HFFc6 (cell line): ENCODE data around the gene SETMAR. TPM values are rescaled to one million over a fixed set of nuclear protein-coding genes. Genes with fewer than 3 reads are reported as not detected.
"Not testable (repeated sequence)": the region's sequence is repeated elsewhere in the genome, so short reads cannot be mapped to it uniquely, and the experiment has no call there.

Experiments
- DNase-seq: peaks from one replicate; pipeline ENCODE4 v3.0.0-alpha.2; 2018
- H3K27ac Mint-ChIP-seq: 2 replicates; pipeline ENCODE4 v1.8.0; 2020; ENCODE audit warnings: mild to moderate bottlenecking, mixed read lengths
- H3K27me3 Mint-ChIP-seq: 2 replicates; pipeline ENCODE4 v1.8.0; 2021; ENCODE audit warnings: mild to moderate bottlenecking, moderate library complexity, mixed read lengths; ENCODE audit not compliant: insufficient read depth
- H3K36me3 Mint-ChIP-seq: 2 replicates; pipeline ENCODE4 v1.8.0; 2021; ENCODE audit warnings: low read depth, mixed read lengths
- H3K4me1 Mint-ChIP-seq: 2 replicates; pipeline ENCODE4 v1.8.0; 2020; ENCODE audit warnings: low read depth, mixed read lengths
- H3K4me3 Mint-ChIP-seq: 2 replicates; pipeline ENCODE4 v1.8.0; 2020; ENCODE audit warnings: mild to moderate bottlenecking, moderate library complexity, mixed read lengths
- H3K9me3 Mint-ChIP-seq: 2 replicates; pipeline ENCODE4 v1.8.0; 2020; ENCODE audit warnings: mild to moderate bottlenecking, mixed read lengths
- total RNA-seq, 6 experiments: library from RNA; stranded (reverse); fragmentation: NEBNext Ultra II Directional; extraction: Animal tissue kit (Norgen Biotek cat#: 25700); gene quantifications; 2 replicates in 1 of 6; 3 replicates in 5 of 6; pipeline ENCODE4 v1.2.3, GENCODE V29; 2021
- TF ChIP-seq, protein P1 (sequence below): fragments of 200-600 bp; sonication (generic); IDR thresholded peaks from 2 replicates; pipeline ENCODE4 v1.5.0; 2021; ENCODE audit warnings: antibody characterized with exemption, mild to moderate bottlenecking

Gene SETMAR
- total RNA-seq, 6 experiments from 2014 or later = 7.0 to 9.9 (median 9.1) TPM

DNA sequence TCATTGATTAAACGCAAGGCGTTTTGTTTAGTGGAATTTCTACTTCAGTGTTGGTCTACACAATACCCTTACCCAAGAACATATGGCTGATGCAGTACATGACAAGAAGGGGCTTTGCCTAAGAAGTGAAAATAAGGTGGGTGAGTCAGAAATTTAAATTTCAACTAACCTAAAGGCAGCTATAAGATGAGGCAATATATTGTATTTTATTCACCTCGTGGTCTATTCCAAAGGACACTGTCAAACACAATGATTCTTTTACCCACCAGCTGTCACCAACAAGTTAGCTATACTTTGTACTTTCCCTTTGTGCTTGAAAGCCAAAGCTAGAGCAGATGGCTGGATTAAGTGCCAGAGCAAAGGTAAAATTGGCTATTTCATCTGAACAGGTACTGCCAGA is 10.9 kb upstream of the SETMAR start:
- H3K4me3 Mint-ChIP-seq = no peak overlapping the region

DNA sequence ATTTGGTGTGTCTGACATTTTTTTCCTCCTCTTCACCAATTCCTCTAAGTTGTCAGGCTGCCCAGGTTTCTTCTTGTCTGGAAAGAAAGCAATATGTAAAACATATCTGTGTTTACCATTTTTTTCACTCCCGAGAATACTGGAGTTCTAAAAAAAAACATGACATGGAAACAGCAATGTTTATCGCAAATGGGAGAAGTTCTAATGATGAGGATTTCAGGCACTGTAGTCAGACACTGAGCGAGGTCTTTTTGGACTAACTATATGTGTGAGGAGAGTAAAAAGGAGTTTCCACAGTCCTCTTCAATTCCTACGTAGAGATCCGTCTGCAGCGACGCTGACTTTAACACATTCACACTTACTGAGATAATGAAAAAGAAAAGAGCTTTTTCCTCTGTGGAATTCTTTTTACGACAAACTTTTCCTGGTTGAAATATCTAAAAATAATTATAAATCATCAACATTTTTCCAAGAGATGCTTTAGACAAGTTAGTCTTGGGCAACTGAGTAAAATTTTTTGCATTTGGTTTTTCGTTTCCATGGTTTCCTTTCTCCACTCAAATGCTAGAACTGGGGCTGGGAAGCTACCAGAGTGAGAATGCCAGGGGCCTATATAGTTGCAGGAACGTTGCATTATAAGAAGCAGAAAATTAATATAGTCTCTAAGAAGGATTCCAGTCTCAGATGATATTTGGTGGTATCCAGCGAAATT is 8.4 kb upstream of the SETMAR start:
- no peak overlapping the region for H3K4me3 Mint-ChIP-seq
- no peaks in the 10 kb centered on the region for H3K4me1 Mint-ChIP-seq
- no peak for DNase-seq
- no peaks in the 10 kb centered on the region for H3K36me3 Mint-ChIP-seq
- no peak overlapping the region for H3K27ac Mint-ChIP-seq
- H3K27me3 Mint-ChIP-seq = no peaks in the 10 kb centered on the region; the same call in none of the 2 replicates
- no peaks in the 10 kb centered on the region for H3K9me3 Mint-ChIP-seq
- TF ChIP-seq, protein P1, sequence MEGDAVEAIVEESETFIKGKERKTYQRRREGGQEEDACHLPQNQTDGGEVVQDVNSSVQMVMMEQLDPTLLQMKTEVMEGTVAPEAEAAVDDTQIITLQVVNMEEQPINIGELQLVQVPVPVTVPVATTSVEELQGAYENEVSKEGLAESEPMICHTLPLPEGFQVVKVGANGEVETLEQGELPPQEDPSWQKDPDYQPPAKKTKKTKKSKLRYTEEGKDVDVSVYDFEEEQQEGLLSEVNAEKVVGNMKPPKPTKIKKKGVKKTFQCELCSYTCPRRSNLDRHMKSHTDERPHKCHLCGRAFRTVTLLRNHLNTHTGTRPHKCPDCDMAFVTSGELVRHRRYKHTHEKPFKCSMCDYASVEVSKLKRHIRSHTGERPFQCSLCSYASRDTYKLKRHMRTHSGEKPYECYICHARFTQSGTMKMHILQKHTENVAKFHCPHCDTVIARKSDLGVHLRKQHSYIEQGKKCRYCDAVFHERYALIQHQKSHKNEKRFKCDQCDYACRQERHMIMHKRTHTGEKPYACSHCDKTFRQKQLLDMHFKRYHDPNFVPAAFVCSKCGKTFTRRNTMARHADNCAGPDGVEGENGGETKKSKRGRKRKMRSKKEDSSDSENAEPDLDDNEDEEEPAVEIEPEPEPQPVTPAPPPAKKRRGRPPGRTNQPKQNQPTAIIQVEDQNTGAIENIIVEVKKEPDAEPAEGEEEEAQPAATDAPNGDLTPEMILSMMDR = no peak

More for the DNA sequence above, 10.9 kb upstream of the SETMAR start:
- TF ChIP-seq, protein P1 = no peak
- H3K4me1 Mint-ChIP-seq = no peaks in the 10 kb centered on the region
- H3K36me3 Mint-ChIP-seq = no peaks in the 10 kb centered on the region
- H3K9me3 Mint-ChIP-seq = no peaks in the 10 kb centered on the region
- peaks cover 2% of the 10 kb centered on the region for H3K27me3 Mint-ChIP-seq
- H3K27ac Mint-ChIP-seq = no peak overlapping the region
- no peak for DNase-seq

DNA sequence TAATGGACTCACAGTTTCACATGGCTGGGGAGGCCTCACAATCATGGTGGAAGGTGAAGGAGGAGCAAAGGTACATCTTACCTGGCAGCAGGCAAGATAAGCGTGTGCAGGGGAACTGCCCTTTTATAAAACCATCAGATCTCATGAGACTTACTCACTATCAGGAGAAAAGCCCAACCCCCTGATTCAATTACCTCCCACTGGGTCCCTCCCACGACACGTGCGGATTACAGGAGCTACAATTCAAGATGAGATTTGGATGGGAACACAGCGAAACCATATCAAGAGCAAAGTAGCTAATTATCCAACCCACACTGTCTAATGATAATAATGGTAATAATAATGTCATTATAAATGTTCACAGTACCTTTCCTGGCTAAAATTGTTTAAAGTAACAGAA is 6.7 kb upstream of the SETMAR start:
- H3K36me3 Mint-ChIP-seq, H3K9me3 Mint-ChIP-seq, H3K27ac Mint-ChIP-seq, H3K4me3 Mint-ChIP-seq, DNase-seq, H3K4me1 Mint-ChIP-seq, H3K27me3 Mint-ChIP-seq: not testable (repeated sequence)

DNA sequence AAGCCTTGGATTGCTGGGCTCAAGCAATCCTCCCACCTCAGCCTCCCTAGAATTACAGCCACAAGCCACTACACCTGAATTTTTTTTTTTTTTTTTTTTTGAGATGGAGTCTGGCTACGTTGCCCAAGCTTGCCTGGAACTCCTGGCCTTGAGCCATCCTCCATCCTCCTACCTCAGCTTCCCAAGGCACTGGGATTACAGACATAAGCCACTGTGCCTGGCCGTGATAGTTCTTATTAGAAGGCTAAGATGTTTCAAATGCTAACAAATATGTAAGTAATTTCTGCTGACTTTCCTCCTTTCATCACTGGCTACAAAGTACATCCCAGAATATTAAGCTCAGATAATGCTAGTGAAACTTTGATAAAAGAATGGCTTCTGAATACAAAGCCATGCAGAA is 5.7 kb upstream of the SETMAR start:
- no peak overlapping the region for H3K4me3 Mint-ChIP-seq
- TF ChIP-seq, protein P1 = no peak
- no peaks in the 10 kb centered on the region for H3K4me1 Mint-ChIP-seq
- H3K9me3 Mint-ChIP-seq = no peaks in the 10 kb centered on the region
- no peak for DNase-seq
- H3K27me3 Mint-ChIP-seq = no peaks in the 10 kb centered on the region; the same call in 1 of the 2 replicates
- no peaks in the 10 kb centered on the region for H3K36me3 Mint-ChIP-seq
- H3K27ac Mint-ChIP-seq = no peak overlapping the region

DNA sequence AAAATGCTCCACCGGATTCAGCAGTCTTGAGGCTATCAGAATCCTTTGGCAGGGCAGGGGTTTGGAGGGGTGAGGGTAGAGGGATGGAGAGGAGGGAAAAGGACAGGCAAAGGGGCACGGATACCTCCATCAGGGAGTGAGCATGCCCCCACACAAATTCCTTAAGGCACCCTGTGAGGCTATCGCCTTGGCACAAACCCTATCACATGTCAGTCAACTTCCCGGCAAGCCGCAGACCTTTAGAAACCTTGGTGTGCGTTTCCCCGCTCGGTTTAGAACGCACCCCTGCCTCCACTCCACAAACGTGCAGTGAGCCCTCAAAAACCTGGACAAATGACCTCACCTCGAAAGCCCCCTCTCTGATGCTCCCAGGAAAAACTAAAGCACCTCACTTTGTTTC is 422 bp upstream of the SETMAR start:
- DNase-seq = no peak
- H3K4me3 Mint-ChIP-seq = peak overlapping the region; percentile 93
- TF ChIP-seq, protein P1 = no peak
- peaks cover 2% of the 10 kb centered on the region for H3K27me3 Mint-ChIP-seq
- H3K27ac Mint-ChIP-seq = peak overlapping the region; percentile 88
- no peaks in the 10 kb centered on the region for H3K36me3 Mint-ChIP-seq
- peaks cover 14% of the 10 kb centered on the region for H3K4me1 Mint-ChIP-seq
- H3K9me3 Mint-ChIP-seq = no peaks in the 10 kb centered on the region

DNA sequence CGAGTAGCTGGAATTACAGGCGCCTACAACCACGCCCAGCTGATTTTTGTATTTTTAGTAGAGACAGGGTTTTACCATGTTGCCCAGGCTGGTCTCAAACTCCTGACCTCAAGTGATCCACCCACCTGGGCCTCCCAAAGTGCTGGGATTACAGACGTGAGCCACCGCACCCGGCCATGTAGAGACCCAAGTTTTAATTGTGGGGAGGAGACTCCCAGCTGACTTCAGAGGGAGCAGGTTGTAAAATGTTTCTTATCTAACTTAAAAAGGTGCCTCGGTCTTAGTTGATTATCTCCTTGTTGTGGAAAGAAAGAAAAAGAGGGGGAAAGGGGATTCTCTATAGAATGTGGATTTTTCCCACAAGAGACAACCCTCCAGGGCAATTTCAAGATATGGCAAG is 2.0 kb downstream of the SETMAR start:
- H3K36me3 Mint-ChIP-seq, DNase-seq, H3K9me3 Mint-ChIP-seq, H3K4me3 Mint-ChIP-seq, H3K27ac Mint-ChIP-seq, H3K27me3 Mint-ChIP-seq: not testable (repeated sequence)
- H3K4me1 Mint-ChIP-seq = peaks cover 14% of the 10 kb centered on the region
